ENCODE data around the gene LINC01488. TPM values are rescaled to one million over a fixed set of nuclear protein-coding genes. Genes with fewer than 3 reads are reported as not detected.

LINC01488 gene
- total and polyA plus RNA-seq, 2 of the 13 experiments (the other 11 are each of a cell fraction or from before 2014, with no cell fraction given), result 0.26 to 0.58 TPM

DNA sequence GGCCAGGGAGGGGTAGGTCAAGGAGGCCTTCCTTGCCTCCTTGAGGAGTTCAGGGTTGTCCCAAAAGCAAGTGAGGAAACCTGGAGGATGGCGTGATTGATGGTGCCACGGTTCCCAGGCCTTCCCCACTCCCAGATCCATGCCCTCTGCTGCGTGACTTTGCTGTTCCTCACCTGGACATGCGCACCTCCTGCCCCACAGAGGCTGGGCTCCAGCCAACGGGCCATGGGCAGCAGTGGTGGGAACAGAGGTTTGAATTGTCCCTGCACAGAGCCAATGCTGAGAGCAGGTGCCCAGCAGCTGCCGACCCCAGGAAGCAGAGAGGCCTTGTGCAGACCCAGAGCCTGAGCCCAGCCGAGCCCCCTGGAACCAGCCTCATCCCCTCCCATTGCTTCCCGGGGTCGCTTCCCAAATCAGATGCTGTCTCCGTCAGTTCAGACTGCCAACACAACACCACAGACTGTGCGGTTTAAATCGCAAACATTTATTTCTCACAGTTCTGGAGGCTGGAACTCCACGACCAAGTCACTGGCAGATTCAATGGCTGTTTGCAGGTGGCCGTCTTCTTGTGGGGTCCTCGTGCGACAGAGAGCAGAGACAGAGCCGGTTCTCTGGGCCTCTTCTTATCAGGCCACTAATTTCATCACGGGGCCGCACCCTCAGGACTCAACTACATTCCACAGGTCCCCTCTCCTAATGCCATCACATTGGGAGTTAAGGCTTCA, 6.2 kb upstream of the LINC01488 start:
- Histone ChIP-seq H3K9me3 (ENCODE audit: low read length) (peaks cover 12% of the 10 kb centered on the region), H3K27me3 (ENCODE audit: control insufficient read depth in 1 of 2, insufficient read depth in 2 of 2, low read length in 2 of 2) (no peaks in the 10 kb centered on the region), H3K4me1 (ENCODE audit: insufficient read depth, low read length) (peaks cover 34% of the 10 kb centered on the region), H3K36me3 (replicated peaks in 1 of 2; ENCODE audit: control insufficient read depth in 1 of 2, insufficient read depth in 2 of 2, low read length in 2 of 2) (no peaks in the 10 kb centered on the region), H4K20me1 (ENCODE audit: insufficient read depth, low read length) (no peaks in the 10 kb centered on the region), H3K9ac (ENCODE audit: insufficient read depth, low read depth, low read length) (no peak overlapping the region), H2AFZ (ENCODE audit: low read length) (no peak overlapping the region), H3K4me2 (ENCODE audit: low read depth, low read length) (no peak overlapping the region), H3K27ac (ENCODE audit: extremely low read length, insufficient read depth, low read length) (no peak overlapping the region), H3K4me3 (replicated peaks in 1 of 3; ENCODE audit: insufficient read depth in 1 of 3, low read depth in 2 of 3, low read length in 3 of 3) (no peak overlapping the region), H3K79me2 (ENCODE audit: insufficient read depth, low read length) (no peaks in the 10 kb centered on the region)
- ATAC-seq, result no peak
- no peak for DNase-seq (ENCODE audit: low spot score)
- ChIA-PET POLR2A (no interaction called here), CTCF (ENCODE audit: low intra/inter-chr PET ratio, low total read pairs) (no interaction called here)
- TF ChIP-seq FOXJ3 (CRISPR knock-in tag; IDR thresholded peaks at IDR 0.05; ENCODE audit: borderline replicate concordance) (no peak), ZNF619 (CRISPR knock-in tag; IDR thresholded peaks at IDR 0.05) (no peak), BORCS8-MEF2B (CRISPR knock-in tag; IDR thresholded peaks at IDR 0.05) (no peak), SMARCE1 (IDR thresholded peaks at IDR 0.05; ENCODE audit: borderline replicate concordance) (no peak)
- TF ChIP-seq, protein P1, sequence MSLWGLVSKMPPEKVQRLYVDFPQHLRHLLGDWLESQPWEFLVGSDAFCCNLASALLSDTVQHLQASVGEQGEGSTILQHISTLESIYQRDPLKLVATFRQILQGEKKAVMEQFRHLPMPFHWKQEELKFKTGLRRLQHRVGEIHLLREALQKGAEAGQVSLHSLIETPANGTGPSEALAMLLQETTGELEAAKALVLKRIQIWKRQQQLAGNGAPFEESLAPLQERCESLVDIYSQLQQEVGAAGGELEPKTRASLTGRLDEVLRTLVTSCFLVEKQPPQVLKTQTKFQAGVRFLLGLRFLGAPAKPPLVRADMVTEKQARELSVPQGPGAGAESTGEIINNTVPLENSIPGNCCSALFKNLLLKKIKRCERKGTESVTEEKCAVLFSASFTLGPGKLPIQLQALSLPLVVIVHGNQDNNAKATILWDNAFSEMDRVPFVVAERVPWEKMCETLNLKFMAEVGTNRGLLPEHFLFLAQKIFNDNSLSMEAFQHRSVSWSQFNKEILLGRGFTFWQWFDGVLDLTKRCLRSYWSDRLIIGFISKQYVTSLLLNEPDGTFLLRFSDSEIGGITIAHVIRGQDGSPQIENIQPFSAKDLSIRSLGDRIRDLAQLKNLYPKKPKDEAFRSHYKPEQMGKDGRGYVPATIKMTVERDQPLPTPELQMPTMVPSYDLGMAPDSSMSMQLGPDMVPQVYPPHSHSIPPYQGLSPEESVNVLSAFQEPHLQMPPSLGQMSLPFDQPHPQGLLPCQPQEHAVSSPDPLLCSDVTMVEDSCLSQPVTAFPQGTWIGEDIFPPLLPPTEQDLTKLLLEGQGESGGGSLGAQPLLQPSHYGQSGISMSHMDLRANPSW (CRISPR knock-in tag; IDR thresholded peaks at IDR 0.05; ENCODE audit: borderline replicate concordance), result no peak
- TF ChIP-seq, protein P2, sequence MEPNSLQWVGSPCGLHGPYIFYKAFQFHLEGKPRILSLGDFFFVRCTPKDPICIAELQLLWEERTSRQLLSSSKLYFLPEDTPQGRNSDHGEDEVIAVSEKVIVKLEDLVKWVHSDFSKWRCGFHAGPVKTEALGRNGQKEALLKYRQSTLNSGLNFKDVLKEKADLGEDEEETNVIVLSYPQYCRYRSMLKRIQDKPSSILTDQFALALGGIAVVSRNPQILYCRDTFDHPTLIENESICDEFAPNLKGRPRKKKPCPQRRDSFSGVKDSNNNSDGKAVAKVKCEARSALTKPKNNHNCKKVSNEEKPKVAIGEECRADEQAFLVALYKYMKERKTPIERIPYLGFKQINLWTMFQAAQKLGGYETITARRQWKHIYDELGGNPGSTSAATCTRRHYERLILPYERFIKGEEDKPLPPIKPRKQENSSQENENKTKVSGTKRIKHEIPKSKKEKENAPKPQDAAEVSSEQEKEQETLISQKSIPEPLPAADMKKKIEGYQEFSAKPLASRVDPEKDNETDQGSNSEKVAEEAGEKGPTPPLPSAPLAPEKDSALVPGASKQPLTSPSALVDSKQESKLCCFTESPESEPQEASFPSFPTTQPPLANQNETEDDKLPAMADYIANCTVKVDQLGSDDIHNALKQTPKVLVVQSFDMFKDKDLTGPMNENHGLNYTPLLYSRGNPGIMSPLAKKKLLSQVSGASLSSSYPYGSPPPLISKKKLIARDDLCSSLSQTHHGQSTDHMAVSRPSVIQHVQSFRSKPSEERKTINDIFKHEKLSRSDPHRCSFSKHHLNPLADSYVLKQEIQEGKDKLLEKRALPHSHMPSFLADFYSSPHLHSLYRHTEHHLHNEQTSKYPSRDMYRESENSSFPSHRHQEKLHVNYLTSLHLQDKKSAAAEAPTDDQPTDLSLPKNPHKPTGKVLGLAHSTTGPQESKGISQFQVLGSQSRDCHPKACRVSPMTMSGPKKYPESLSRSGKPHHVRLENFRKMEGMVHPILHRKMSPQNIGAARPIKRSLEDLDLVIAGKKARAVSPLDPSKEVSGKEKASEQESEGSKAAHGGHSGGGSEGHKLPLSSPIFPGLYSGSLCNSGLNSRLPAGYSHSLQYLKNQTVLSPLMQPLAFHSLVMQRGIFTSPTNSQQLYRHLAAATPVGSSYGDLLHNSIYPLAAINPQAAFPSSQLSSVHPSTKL (CRISPR knock-in tag; IDR thresholded peaks at IDR 0.05), result no peak
- TF ChIP-seq, protein P3, sequence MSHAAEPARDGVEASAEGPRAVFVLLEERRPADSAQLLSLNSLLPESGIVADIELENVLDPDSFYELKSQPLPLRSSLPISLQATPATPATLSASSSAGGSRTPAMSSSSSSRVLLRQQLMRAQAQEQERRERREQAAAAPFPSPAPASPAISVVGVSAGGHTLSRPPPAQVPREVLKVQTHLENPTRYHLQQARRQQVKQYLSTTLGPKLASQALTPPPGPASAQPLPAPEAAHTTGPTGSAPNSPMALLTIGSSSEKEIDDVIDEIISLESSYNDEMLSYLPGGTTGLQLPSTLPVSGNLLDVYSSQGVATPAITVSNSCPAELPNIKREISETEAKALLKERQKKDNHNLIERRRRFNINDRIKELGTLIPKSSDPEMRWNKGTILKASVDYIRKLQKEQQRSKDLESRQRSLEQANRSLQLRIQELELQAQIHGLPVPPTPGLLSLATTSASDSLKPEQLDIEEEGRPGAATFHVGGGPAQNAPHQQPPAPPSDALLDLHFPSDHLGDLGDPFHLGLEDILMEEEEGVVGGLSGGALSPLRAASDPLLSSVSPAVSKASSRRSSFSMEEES (CRISPR knock-in tag; IDR thresholded peaks at IDR 0.05), result no peak
- in situ Hi-C loops (cut with HindIII; ENCODE audit: extremely low pct_ligation_motif_present, low pct_unique_long_range_greater_than_20kb), result no loop called here
- intact Hi-C loops (cut with micrococcal nuclease; ENCODE audit: unreplicated experiment), result no loop called here
- no TSS peak for BruUV-seq (replicated peaks)
- FAIRE-seq, result no peak
- WGBS (ENCODE audit: low lambda C conversion rate), result 93% methylated on average over 16 of the region's 19 CpGs
